K562 (cell line): ENCODE measurements around the gene ATP6V1F. TPM values are rescaled to one million over a fixed set of nuclear protein-coding genes. Genes with fewer than 3 reads are reported as not detected.

ENCODE experiments used
- COPS2 ChIP-seq: fragments of 450-650 bp; conservative IDR thresholded peaks from 2 replicates; pipeline ENCODE4 v1.6.1; 2016; ENCODE audit warnings: mild to moderate bottlenecking, moderate library complexity
- CREM ChIP-seq: IDR thresholded peaks from 2 replicates; pipeline ENCODE4 v1.6.1; 2014; ENCODE audit warnings: antibody characterized with exemption, low read depth
- GATAD2A ChIP-seq: fragments of 450-650 bp; IDR thresholded peaks from 2 replicates; pipeline ENCODE4 v1.6.1; 2017
- PTTG1 ChIP-seq: fragments of 450-650 bp; IDR thresholded peaks from 2 replicates; pipeline ENCODE4 v1.6.1; 2016; ENCODE audit warnings: low read depth, mild to moderate bottlenecking, missing genetic modification characterization, missing compliant biosample characterization
- PURB ChIP-seq: sonication (generic); formaldehyde crosslinking; IDR thresholded peaks from 2 replicates; pipeline ENCODE4 v1.9.0; 2021; ENCODE audit warnings: low read depth, mild to moderate bottlenecking, missing genetic modification reagents
- RAD21 ChIP-seq, 2 experiments: fragments of 250-450 bp in 1 of 2; fragments of 450-650 bp in 1 of 2; sonication (Bioruptor Pico) in 1 of 2; formaldehyde crosslinking in 1 of 2; IDR thresholded peaks in 1 of 2; conservative IDR thresholded peaks in 1 of 2; 2 replicates each; pipeline versions ENCODE4 v1.4.0 to v1.8.0; 2020 to 2022; ENCODE audit warnings: mild to moderate bottlenecking in 2 of 2, moderate library complexity in 1 of 2
- SIN3B ChIP-seq: fragments of 450-650 bp; IDR thresholded peaks from 2 replicates; pipeline ENCODE4 v1.6.1; 2017; ENCODE audit warnings: low read depth, mild to moderate bottlenecking, moderate library complexity
- SLC30A9 ChIP-seq: fragments of 250-450 bp; sonication (Bioruptor Pico); IDR thresholded peaks from 2 replicates; pipeline ENCODE4 v1.8.0; 2022; ENCODE audit warnings: mild to moderate bottlenecking, moderate library complexity
- SP2 ChIP-seq: IDR thresholded peaks from 2 replicates; pipeline ENCODE4 v1.6.1; 2011; ENCODE audit warnings: mild to moderate bottlenecking, low read depth, low read length, moderate library complexity; ENCODE audit not compliant: poor library complexity, severe bottlenecking; ENCODE audit errors: extremely low read depth
- SRF ChIP-seq, 2 experiments: fragments of 250-450, 450-650 bp in 1 of 2; sonication (Bioruptor Pico) in 1 of 2; sonication (generic) in 1 of 2; formaldehyde crosslinking; IDR thresholded peaks; 2 replicates each; pipeline versions ENCODE4 v1.5.0 to v1.5.1; 2020 to 2022; ENCODE audit warnings: mild to moderate bottlenecking in 1 of 2, missing genetic modification reagents in 1 of 2
- TBL1XR1 ChIP-seq, 2 experiments: IDR thresholded peaks; 2 replicates each; pipeline ENCODE4 v1.6.1; 2012; ENCODE audit warnings: improper control_type of control experiment in 2 of 2, low read length in 2 of 2, mild to moderate bottlenecking in 1 of 2
- ZC3H4 ChIP-seq: sonication (generic); formaldehyde crosslinking; IDR thresholded peaks from 2 replicates; pipeline ENCODE4 v1.9.0; 2021; ENCODE audit warnings: missing genetic modification reagents, borderline replicate concordance
- ZNF274 ChIP-seq: IDR thresholded peaks from 2 replicates; pipeline ENCODE4 v1.6.1; 2011; ENCODE audit warnings: low read depth, mild to moderate bottlenecking, low read length, moderate library complexity, borderline replicate concordance
- polyA plus RNA-seq, 8 experiments: library from polyadenylated mRNA; depleted of rRNA in 4 of 8; stranded (reverse) in 5 of 8; unstranded in 3 of 8; fragments of >200 nt; fragmentation: Nextera tagmentation in 2 of 8; fragmentation: Illumina TruSeq in 1 of 8; extraction: Ambion mirVana in 2 of 8; extraction: Trizol in 1 of 8; gene quantifications; 2 replicates each; pipeline versions ENCODE4 v1.2.1 to v1.2.3, GENCODE V29; 2011 to 2014; ENCODE audit warnings: inconsistent platforms in 1 of 8, missing spikeins in 1 of 8
- total RNA-seq, 7 experiments: library from RNA; depleted of rRNA in 6 of 7; stranded (reverse); fragments of >200 nt in 6 of 7; fragmentation: Illumina TruSeq in 2 of 7; extraction: Trizol in 2 of 7; gene quantifications; 2 replicates each; pipeline versions ENCODE4 v1.2.1 to v1.2.3, GENCODE V29; 2011 to 2021; ENCODE audit warnings: low replicate concordance in 1 of 7
- TF ChIP-seq, protein P1 (sequence below): sonication (generic); formaldehyde crosslinking; IDR thresholded peaks from 2 replicates; pipeline ENCODE4 v1.8.1; 2023; ENCODE audit warnings: mild to moderate bottlenecking, missing genetic modification reagents
- TF ChIP-seq, protein P2 (sequence below): fragments of 250-450 bp; sonication (Bioruptor Pico); IDR thresholded peaks from 2 replicates; pipeline ENCODE4 v1.4.0; 2020; ENCODE audit warnings: borderline replicate concordance
- TF ChIP-seq, protein P3 (sequence below): sonication (generic); formaldehyde crosslinking; IDR thresholded peaks from 2 replicates; pipeline ENCODE4 v1.9.0; 2022; ENCODE audit warnings: mild to moderate bottlenecking, missing genetic modification reagents
- TF ChIP-seq, protein P4 (sequence below), 2 experiments: IDR thresholded peaks in 1 of 2; conservative IDR thresholded peaks in 1 of 2; 2 replicates each; pipeline ENCODE4 v1.6.1; 2016; ENCODE audit warnings: low read depth in 2 of 2, mild to moderate bottlenecking in 1 of 2, missing compliant biosample characterization in 1 of 2, missing genetic modification characterization in 1 of 2, moderate library complexity in 1 of 2

ATP6V1F gene
- total and polyA plus RNA-seq, 9 of the 15 experiments (the other 6 are each of a cell fraction or from before 2014, with no cell fraction given) = 206 to 1,123 (median 542) TPM

DNA sequence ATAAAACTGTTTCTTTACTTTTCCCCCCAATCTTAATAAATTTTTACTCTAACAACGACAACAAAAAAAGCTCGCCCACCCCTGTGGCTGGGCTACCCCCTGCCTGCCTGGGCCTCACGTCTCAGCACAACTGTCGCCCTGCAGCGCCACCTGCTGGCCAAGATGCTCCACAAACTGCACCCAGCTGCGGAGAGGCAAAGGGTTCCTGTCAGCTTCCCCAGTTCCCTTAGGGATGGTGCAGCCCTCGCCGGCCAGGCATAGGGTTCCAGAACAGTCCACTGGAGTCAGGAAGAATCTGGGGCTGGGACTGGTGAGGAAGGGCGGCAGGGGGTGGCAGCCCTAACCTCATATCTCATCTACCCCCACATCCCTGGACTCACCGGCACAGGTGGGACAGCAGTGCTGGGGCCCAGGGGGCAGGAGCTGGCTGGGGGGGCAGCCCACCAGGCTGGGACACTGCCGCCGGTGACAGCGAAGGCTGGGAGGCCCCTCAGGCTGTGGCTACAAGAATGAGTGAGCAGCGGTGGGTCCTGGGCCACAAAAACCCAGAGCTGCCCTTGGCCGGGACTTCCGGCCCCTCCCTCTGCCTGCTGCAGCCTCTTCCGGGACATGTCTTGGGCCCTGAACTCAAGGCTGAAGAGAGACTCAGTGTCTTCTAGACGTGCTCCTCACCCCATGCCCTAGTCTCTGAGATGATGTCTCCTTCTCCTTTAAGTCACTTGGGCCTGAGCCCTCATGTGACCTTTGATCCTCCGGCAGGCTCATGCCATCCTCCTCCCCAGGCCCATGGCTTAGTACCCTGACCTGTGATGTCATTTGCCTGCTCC, 21.2 kb downstream of the ATP6V1F start (continued):
- TF ChIP-seq TBL1XR1 (IDR thresholded peaks at IDR 0.05; ENCODE audit: low read length in 2 of 2) (no peak), ZC3H4 (no peak), SLC30A9 (CRISPR knock-in tag) (no peak), SIN3B (no peak), CREM (peak; percentile 61), ZNF274 (no peak), RAD21 (CRISPR knock-in tag; conservative IDR thresholded peaks at IDR 0.05 in 1 of 2, IDR thresholded peaks at IDR 0.05 in 1 of 2) (peak; percentile 88 to 93), PTTG1 (tag) (no peak), SRF (CRISPR knock-in tag; IDR thresholded peaks at IDR 0.05) (peak in 1 of 2 experiments; percentile 37; a peak in 1 of 4 replicates), SP2 (no peak), COPS2 (no peak), GATAD2A (no peak), PURB (CRISPR knock-in tag) (no peak)
- TF ChIP-seq, protein P1, sequence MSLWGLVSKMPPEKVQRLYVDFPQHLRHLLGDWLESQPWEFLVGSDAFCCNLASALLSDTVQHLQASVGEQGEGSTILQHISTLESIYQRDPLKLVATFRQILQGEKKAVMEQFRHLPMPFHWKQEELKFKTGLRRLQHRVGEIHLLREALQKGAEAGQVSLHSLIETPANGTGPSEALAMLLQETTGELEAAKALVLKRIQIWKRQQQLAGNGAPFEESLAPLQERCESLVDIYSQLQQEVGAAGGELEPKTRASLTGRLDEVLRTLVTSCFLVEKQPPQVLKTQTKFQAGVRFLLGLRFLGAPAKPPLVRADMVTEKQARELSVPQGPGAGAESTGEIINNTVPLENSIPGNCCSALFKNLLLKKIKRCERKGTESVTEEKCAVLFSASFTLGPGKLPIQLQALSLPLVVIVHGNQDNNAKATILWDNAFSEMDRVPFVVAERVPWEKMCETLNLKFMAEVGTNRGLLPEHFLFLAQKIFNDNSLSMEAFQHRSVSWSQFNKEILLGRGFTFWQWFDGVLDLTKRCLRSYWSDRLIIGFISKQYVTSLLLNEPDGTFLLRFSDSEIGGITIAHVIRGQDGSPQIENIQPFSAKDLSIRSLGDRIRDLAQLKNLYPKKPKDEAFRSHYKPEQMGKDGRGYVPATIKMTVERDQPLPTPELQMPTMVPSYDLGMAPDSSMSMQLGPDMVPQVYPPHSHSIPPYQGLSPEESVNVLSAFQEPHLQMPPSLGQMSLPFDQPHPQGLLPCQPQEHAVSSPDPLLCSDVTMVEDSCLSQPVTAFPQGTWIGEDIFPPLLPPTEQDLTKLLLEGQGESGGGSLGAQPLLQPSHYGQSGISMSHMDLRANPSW (CRISPR knock-in tag) = no peak; the same call in 1 of the 2 replicates
- TF ChIP-seq, protein P2, sequence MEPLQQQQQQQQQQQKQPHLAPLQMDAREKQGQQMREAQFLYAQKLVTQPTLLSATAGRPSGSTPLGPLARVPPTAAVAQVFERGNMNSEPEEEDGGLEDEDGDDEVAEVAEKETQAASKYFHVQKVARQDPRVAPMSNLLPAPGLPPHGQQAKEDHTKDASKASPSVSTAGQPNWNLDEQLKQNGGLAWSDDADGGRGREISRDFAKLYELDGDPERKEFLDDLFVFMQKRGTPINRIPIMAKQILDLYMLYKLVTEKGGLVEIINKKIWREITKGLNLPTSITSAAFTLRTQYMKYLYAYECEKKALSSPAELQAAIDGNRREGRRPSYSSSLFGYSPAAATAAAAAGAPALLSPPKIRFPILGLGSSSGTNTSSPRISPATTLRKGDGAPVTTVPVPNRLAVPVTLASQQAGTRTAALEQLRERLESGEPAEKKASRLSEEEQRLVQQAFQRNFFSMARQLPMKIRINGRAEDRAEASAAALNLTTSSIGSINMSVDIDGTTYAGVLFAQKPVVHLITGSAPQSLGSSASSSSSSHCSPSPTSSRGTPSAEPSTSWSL (CRISPR knock-in tag) = no peak
- TF ChIP-seq, protein P3, sequence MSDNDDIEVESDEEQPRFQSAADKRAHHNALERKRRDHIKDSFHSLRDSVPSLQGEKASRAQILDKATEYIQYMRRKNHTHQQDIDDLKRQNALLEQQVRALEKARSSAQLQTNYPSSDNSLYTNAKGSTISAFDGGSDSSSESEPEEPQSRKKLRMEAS (CRISPR knock-in tag) = no peak
- TF ChIP-seq, protein P4, sequence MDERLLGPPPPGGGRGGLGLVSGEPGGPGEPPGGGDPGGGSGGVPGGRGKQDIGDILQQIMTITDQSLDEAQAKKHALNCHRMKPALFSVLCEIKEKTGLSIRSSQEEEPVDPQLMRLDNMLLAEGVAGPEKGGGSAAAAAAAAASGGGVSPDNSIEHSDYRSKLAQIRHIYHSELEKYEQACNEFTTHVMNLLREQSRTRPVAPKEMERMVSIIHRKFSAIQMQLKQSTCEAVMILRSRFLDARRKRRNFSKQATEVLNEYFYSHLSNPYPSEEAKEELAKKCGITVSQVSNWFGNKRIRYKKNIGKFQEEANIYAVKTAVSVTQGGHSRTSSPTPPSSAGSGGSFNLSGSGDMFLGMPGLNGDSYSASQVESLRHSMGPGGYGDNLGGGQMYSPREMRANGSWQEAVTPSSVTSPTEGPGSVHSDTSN (CRISPR knock-in tag; IDR thresholded peaks at IDR 0.05; ENCODE audit: low read depth) = no peak
- TF ChIP-seq, protein P4 (tag; conservative IDR thresholded peaks at IDR 0.05; ENCODE audit: low read depth) = no peak
